ENCODE results near the gene ZMIZ1. TPM values are rescaled to one million over a fixed set of nuclear protein-coding genes. Genes with fewer than 3 reads are reported as not detected.
A peak's percentile ranks its signal among the peaks of the same experiment; 100 is the strongest.

The ZMIZ1 gene
- total RNA-seq, 1 donor from 2014 or later = 6.3 TPM

DNA sequence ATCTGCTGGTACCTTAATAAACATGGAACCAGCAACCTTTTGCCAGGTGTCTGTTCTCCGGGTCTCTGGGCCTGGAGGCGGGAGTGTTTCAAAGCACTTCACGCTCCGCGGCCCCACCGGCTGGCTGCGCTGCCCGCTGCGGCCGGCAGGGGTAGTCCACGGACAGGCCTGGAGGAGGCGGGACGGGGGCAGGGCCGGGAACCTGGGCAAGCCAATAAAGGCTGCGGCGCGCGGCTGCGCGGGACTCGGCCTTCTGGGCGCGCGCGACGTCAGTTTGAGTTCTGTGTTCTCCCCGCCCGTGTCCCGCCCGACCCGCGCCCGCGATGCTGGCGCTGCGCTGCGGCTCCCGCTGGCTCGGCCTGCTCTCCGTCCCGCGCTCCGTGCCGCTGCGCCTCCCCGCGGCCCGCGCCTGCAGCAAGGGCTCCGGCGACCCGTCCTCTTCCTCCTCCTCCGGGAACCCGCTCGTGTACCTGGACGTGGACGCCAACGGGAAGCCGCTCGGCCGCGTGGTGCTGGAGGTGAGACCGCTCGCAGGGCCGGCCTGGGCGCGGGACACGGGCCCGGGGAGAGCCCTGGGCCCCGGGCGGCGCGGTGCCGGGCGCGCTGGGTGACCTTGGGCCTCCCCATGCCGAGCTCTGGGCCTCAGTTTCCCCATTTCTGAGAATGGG lies 278.6 kb downstream of the ZMIZ1 start, which contains the start of gene PPIF:
Gene PPIF (plus strand): TSS at position 244 of the 668 bp plus-strand sequence. CDS start 80 bp downstream, at position 324.
- H3K27me3 ChIP-seq (ENCODE audit: control insufficient read depth, insufficient read depth, low read length) = no peaks in the 10 kb centered on the region
- FAIRE-seq (no peak), DNase-seq (ENCODE audit: low read depth) (peak; percentile 72)
- H3K36me3 ChIP-seq (ENCODE audit: control insufficient read depth, insufficient read depth, low read length) = peaks cover 22% of the 10 kb centered on the region
- peak within 1 kb of the TSS; percentile 84 for H3K4me3 ChIP-seq (ENCODE audit: low read depth, low read length)
- TF ChIP-seq CTCF (IDR thresholded peaks at IDR 0.05; ENCODE audit: insufficient read depth, low read length, severe bottlenecking) = peak; percentile 86

DNA sequence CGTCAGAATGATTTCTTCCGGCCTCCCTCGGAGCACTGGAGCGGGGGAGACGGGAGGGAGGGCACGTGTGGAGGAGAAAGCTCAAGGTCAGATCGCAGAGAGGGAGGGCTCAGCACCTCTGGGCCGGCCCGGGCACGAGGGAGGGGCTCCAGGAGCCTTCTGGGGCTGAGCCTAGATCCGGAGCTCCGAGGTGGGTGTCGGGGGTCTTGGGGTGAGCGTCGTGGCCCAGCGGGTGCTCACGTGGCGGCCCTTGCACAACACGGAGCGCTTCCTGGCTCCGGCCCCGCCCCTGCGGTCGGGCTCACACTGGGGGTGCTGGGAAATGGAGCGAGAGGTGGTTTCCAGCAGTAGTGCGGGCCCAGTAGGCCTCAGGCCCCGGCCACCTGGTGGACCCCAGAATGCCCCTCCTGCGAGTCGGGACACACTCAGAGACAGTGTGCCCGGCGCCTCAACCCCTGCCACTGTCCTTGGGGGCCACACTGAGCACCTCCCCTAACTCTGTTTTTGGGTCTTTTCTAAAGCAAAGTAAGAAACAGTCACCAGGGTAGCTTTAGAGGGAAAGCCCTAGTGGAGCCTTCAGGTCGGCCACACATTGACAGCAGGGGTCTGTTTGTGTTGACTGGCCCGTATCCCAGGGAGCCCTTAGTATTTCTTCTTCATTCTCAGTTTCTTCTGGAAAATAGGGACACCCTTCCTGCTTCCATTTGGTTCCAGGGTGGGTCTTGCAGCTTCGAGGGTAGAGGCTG lies 279.3 kb downstream of the ZMIZ1 start:
- Histone ChIP-seq H3K27me3 (ENCODE audit: control insufficient read depth, insufficient read depth, low read length) (no peaks in the 10 kb centered on the region), H3K4me3 (ENCODE audit: low read depth, low read length) (peak overlapping the region; percentile 84), H3K36me3 (ENCODE audit: control insufficient read depth, insufficient read depth, low read length) (peaks cover 24% of the 10 kb centered on the region)
- peak; percentile 37 for DNase-seq (ENCODE audit: low read depth)
- TF ChIP-seq CTCF (IDR thresholded peaks at IDR 0.05; ENCODE audit: insufficient read depth, low read length, severe bottlenecking) = no peak
- no peak for FAIRE-seq

- Histone ChIP-seq H3K36me3 (ENCODE audit: control insufficient read depth, insufficient read depth, low read length) (peaks cover 27% of the 10 kb centered on the region), H3K4me3 (ENCODE audit: low read depth, low read length) (peak overlapping the region; percentile 84), H3K27me3 (ENCODE audit: control insufficient read depth, insufficient read depth, low read length) (no peaks in the 10 kb centered on the region)
- no peak for DNase-seq (ENCODE audit: low read depth)
- no peak for TF ChIP-seq CTCF (IDR thresholded peaks at IDR 0.05; ENCODE audit: insufficient read depth, low read length, severe bottlenecking)
- FAIRE-seq = no peak
Observed at GRCh38 chr10:79348640-79348988, 279.8 kb downstream of the ZMIZ1 start.

DNA sequence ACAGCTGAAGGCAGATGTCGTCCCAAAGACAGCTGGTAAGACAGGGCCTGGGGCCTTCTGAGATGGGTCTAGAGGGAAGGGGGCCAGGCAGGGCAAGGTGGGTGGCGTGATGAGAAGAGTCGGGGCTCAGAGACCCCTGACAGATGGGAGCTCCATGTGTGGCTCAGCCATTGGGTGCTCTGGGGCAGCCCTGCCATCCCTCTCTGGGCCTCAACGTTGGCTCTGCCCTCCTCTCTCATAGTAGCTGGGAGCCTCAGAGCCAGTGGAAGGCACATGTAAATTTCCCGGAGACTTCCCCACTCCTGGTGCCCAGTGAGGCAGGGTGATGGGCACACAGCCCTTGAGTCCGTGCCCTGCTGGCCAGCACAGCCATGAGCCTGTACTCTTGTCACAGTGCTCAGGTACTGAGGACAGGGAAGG lies 280.3 kb downstream of the ZMIZ1 start:
- no peak for TF ChIP-seq CTCF (IDR thresholded peaks at IDR 0.05; ENCODE audit: insufficient read depth, low read length, severe bottlenecking)
- Histone ChIP-seq H3K4me3 (ENCODE audit: low read depth, low read length) (no peak overlapping the region), H3K27me3 (ENCODE audit: control insufficient read depth, insufficient read depth, low read length) (no peaks in the 10 kb centered on the region), H3K36me3 (ENCODE audit: control insufficient read depth, insufficient read depth, low read length) (peaks cover 28% of the 10 kb centered on the region)
- FAIRE-seq (no peak), DNase-seq (ENCODE audit: low read depth) (no peak)

- no peak overlapping the region for H3K4me3 ChIP-seq (ENCODE audit: low read depth, low read length)
- peaks cover 34% of the 10 kb centered on the region for H3K36me3 ChIP-seq (ENCODE audit: control insufficient read depth, insufficient read depth, low read length)
- FAIRE-seq (no peak), DNase-seq (ENCODE audit: low read depth) (peak; percentile 72)
- no peak for TF ChIP-seq CTCF (IDR thresholded peaks at IDR 0.05; ENCODE audit: insufficient read depth, low read length, severe bottlenecking)
- no peaks in the 10 kb centered on the region for H3K27me3 ChIP-seq (ENCODE audit: control insufficient read depth, insufficient read depth, low read length)
Observed at GRCh38 chr10:79349766-79350406, 281.1 kb downstream of the ZMIZ1 start.

Data from bronchial epithelial cell (primary cell).